Endothelial cell of umbilical vein (primary cell): ENCODE data around the gene CXADR.

Experiments
- CTCF ChIP-seq, 2 donors: IDR thresholded peaks; 1 replicate in 1 of 2; 2 replicates in 1 of 2; pipeline ENCODE4 v1.5.1; 2011; ENCODE audit warnings: low read length in 2 of 2, mild to moderate bottlenecking in 2 of 2, moderate library complexity in 2 of 2, control low read depth in 1 of 2, inconsistent platforms in 1 of 2, low read depth in 1 of 2; ENCODE audit not compliant: insufficient read depth in 1 of 2; ENCODE audit errors: extremely low read depth in 1 of 2
- EZH2 ChIP-seq: IDR thresholded peaks from 2 replicates; pipeline ENCODE4 v1.6.1; 2012; ENCODE audit warnings: borderline replicate concordance, low read depth, mild to moderate bottlenecking, moderate library complexity, low read length, inconsistent platforms; ENCODE audit not compliant: severe bottlenecking
- FOS ChIP-seq: IDR thresholded peaks from 2 replicates; pipeline ENCODE4 v1.6.1; 2011; ENCODE audit warnings: mild to moderate bottlenecking, low read length, moderate library complexity, borderline replicate concordance; ENCODE audit not compliant: insufficient read depth
- GATA2 ChIP-seq: IDR thresholded peaks from 2 replicates; pipeline ENCODE4 v1.7.0; 2011; ENCODE audit warnings: low read depth, mild to moderate bottlenecking, moderate library complexity, mixed read lengths, low read length; ENCODE audit not compliant: insufficient read length, insufficient read depth
- JUN ChIP-seq: IDR thresholded peaks from 2 replicates; pipeline ENCODE4 v1.6.1; 2011; ENCODE audit warnings: borderline replicate concordance, low read depth; ENCODE audit not compliant: insufficient read length, insufficient read depth
- MAX ChIP-seq: IDR thresholded peaks from 2 replicates; pipeline ENCODE4 v1.6.1; 2011; ENCODE audit not compliant: insufficient read depth, insufficient read length
- POLR2A ChIP-seq: IDR thresholded peaks from 2 replicates; pipeline ENCODE4 v1.6.1; 2012; ENCODE audit warnings: low read depth, mild to moderate bottlenecking, control low read depth, low read length
- POLR2AphosphoS5 ChIP-seq: IDR thresholded peaks from 2 replicates; pipeline ENCODE4 v1.6.1; 2012; ENCODE audit warnings: low read depth, mild to moderate bottlenecking, control low read depth, low read length, moderate library complexity; ENCODE audit not compliant: insufficient read depth

DNA sequence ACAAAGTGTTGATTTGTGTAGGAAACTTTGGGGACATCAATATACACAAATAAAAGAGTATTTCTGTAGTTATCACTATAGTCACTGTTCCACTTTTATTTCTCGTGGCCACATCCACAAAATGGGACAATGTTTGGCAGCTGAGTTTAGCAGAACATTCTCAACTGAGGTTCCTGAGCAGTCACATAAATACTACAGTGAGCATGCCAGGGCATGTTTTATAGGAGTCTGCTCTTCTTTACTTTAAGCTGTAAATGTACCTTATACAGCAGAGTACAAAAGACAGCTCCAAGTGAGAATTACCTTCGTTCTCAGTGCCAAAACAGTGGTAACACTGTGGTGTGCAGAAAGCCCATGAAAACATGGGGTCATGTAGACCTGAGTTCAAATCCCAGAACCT is 94.8 kb downstream of the CXADR start:
- TF ChIP-seq POLR2A (no peak), CTCF (IDR thresholded peaks at IDR 0.05; ENCODE audit: extremely low read depth in 1 of 2, insufficient read depth in 1 of 2, low read depth in 1 of 2, low read length in 2 of 2) (no peak), EZH2 (no peak), POLR2AphosphoS5 (no peak), GATA2 (no peak), MAX (no peak), JUN (no peak), FOS (no peak)
